ENCODE data around the gene CADM1. TPM values are rescaled to one million over a fixed set of nuclear protein-coding genes. Genes with fewer than 3 reads are reported as not detected.

CADM1 gene
- total and polyA plus RNA-seq, 2 donors (not counting 3 experiments of a cell fraction or from before 2014, with no cell fraction given), result 0.52 to 2.6 TPM

DNA sequence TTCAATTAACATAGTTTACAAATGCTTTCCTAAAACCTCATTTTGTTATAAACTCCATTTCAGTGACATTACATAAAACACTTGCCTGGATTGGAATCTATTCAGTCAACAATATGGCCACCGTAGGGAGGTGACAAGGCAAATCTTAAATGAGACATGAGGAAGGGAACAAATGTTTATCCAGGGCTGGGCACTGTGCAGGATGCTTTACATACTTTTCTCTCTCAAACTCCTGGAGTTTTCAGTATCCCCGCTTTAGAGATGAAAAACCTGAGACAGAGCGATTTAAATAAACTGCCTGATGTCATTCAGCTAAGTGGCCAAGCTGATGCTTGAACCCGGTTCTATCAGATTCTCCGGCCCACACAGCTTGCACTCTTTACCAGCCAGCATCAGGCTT lies 259.9 kb downstream of the CADM1 start:
- H3K27ac ChIP-seq (ENCODE audit: insufficient read depth, low read depth, low read length), result no peak overlapping the region
- no peaks in the 10 kb centered on the region for H3K27me3 ChIP-seq (ENCODE audit: control insufficient read depth in 2 of 2, insufficient read depth in 2 of 2, low read length in 2 of 2)
- H2AFZ ChIP-seq (ENCODE audit: low read depth, low read length), result no peak overlapping the region
- intact Hi-C loops (cut with micrococcal nuclease), result no loop called here
- no peak overlapping the region for H3K9ac ChIP-seq (replicated peaks; ENCODE audit: extremely low read depth, insufficient read depth, low read length)
- no peak for FAIRE-seq
- no peak overlapping the region for H3K4me3 ChIP-seq (replicated peaks in 1 of 3; ENCODE audit: insufficient read depth in 1 of 3, low read depth in 1 of 3, low read length in 3 of 3)
- H4K20me1 ChIP-seq (replicated peaks; ENCODE audit: control insufficient read depth, extremely low read depth, insufficient read depth, low read length), result no peaks in the 10 kb centered on the region
- no peaks in the 10 kb centered on the region for H3K36me3 ChIP-seq (ENCODE audit: control insufficient read depth in 2 of 2, extremely low read depth in 1 of 2, insufficient read depth in 2 of 2, low read length in 2 of 2)
- H3K9me3 ChIP-seq (replicated peaks; ENCODE audit: control insufficient read depth, insufficient read depth, low read length), result no peaks in the 10 kb centered on the region
- H3K4me1 ChIP-seq (ENCODE audit: control insufficient read depth, extremely low read depth, insufficient read depth, low read length), result no peaks in the 10 kb centered on the region
- H3K9me1 ChIP-seq (replicated peaks; ENCODE audit: control insufficient read depth, extremely low read depth, insufficient read depth, low read length), result no peaks in the 10 kb centered on the region
- CTCF ChIA-PET, result no interaction called here
- no TSS peak for BruUV-seq (replicated peaks)
- TF ChIP-seq JUN (IDR thresholded peaks at IDR 0.05; ENCODE audit: borderline replicate concordance, insufficient read depth, insufficient read length, low read depth) (no peak), GATA2 (IDR thresholded peaks at IDR 0.05; ENCODE audit: insufficient read depth, insufficient read length, low read depth, low read length) (no peak), POLR2AphosphoS5 (IDR thresholded peaks at IDR 0.05; ENCODE audit: insufficient read depth, low read depth, low read length) (no peak), MYC (IDR thresholded peaks at IDR 0.05; ENCODE audit: low read depth, low read length) (no peak), EZH2 (IDR thresholded peaks at IDR 0.05; ENCODE audit: borderline replicate concordance, low read depth, low read length, severe bottlenecking) (no peak), POLR2A (IDR thresholded peaks at IDR 0.05; ENCODE audit: low read depth, low read length) (no peak), FOS (IDR thresholded peaks at IDR 0.05; ENCODE audit: borderline replicate concordance, insufficient read depth, low read length) (no peak)
- TF ChIP-seq, protein P1, sequence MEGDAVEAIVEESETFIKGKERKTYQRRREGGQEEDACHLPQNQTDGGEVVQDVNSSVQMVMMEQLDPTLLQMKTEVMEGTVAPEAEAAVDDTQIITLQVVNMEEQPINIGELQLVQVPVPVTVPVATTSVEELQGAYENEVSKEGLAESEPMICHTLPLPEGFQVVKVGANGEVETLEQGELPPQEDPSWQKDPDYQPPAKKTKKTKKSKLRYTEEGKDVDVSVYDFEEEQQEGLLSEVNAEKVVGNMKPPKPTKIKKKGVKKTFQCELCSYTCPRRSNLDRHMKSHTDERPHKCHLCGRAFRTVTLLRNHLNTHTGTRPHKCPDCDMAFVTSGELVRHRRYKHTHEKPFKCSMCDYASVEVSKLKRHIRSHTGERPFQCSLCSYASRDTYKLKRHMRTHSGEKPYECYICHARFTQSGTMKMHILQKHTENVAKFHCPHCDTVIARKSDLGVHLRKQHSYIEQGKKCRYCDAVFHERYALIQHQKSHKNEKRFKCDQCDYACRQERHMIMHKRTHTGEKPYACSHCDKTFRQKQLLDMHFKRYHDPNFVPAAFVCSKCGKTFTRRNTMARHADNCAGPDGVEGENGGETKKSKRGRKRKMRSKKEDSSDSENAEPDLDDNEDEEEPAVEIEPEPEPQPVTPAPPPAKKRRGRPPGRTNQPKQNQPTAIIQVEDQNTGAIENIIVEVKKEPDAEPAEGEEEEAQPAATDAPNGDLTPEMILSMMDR (IDR thresholded peaks at IDR 0.05; ENCODE audit: extremely low read depth in 1 of 2, insufficient read depth in 1 of 2, low read depth in 1 of 2, low read length in 2 of 2), result no peak
- TF ChIP-seq, protein P2, sequence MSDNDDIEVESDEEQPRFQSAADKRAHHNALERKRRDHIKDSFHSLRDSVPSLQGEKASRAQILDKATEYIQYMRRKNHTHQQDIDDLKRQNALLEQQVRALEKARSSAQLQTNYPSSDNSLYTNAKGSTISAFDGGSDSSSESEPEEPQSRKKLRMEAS (IDR thresholded peaks at IDR 0.05; ENCODE audit: insufficient read depth, insufficient read length), result no peak
- POLR2A ChIA-PET, result no interaction called here
- no peaks in the 10 kb centered on the region for H3K79me2 ChIP-seq (ENCODE audit: control insufficient read depth, insufficient read depth, low read length)
- no peak overlapping the region for H3K4me2 ChIP-seq (ENCODE audit: insufficient read depth, low read length)
- DNase-seq (ENCODE audit: low read depth, low spot score), result no peak
- dilution Hi-C loops (cut with MboI; ENCODE audit: extremely low pct_ligation_motif_present, low sequenced_read_pairs), result no loop called here
